ENCODE results near the gene ANKRD10.

GRCh38 chr13:110902370-110902769, 12.5 kb downstream of the ANKRD10 start:
- TF ChIP-seq CTCF (IDR thresholded peaks at IDR 0.05; ENCODE audit: insufficient read depth, low read depth, low read length), result no peak
- TF ChIP-seq EZH2 (IDR thresholded peaks at IDR 0.05; ENCODE audit: insufficient read depth, low read length), result no peak
